Right lobe of liver (tissue), 4 donors: Measurements from ENCODE around the gene LRRN2.

Experiments
- POLR2A ChIP-seq: fragments of 450-650 bp; IDR thresholded peaks from one replicate; pipeline ENCODE4 v1.6.1; 2017; ENCODE audit warnings: antibody characterized with exemption, mild to moderate bottlenecking
- TF ChIP-seq, protein P1 (sequence below), 4 donors: fragments of 200-600 bp in 3 of 4; fragments of 450-650 bp in 1 of 4; IDR thresholded peaks; one replicate each; pipeline versions ENCODE4 v1.5.1 to v1.8.0; 2016 to 2022; ENCODE audit warnings: antibody characterized with exemption in 4 of 4, mild to moderate bottlenecking in 2 of 4
- donor health status: DM: no; HTN: no; CAD: no.
- donor health status: DM: no; HTN: no; CAD: no.
- donor health status: DM: no; HTN: yes; CAD: no.

DNA sequence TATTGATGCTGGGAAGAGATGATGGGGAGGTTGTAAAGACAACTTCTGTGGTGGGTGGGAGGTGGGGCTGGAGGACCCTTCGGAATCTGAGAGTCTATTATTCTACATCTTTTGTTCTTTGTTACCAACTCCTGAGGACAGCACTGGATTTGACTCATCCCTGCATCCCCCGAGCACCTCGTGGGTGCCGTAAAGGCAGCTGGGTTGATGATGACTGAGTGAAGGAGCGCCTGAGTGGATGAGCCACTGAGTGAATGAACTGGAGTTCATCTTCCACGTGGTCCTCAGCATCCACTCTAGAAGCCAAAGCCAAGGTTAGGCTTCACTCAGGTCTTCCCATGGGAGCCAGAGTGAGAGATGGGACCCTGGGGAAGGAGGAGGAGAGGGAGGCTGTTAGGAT lies 77.6 kb downstream of the LRRN2 start:
- TF ChIP-seq, protein P1, sequence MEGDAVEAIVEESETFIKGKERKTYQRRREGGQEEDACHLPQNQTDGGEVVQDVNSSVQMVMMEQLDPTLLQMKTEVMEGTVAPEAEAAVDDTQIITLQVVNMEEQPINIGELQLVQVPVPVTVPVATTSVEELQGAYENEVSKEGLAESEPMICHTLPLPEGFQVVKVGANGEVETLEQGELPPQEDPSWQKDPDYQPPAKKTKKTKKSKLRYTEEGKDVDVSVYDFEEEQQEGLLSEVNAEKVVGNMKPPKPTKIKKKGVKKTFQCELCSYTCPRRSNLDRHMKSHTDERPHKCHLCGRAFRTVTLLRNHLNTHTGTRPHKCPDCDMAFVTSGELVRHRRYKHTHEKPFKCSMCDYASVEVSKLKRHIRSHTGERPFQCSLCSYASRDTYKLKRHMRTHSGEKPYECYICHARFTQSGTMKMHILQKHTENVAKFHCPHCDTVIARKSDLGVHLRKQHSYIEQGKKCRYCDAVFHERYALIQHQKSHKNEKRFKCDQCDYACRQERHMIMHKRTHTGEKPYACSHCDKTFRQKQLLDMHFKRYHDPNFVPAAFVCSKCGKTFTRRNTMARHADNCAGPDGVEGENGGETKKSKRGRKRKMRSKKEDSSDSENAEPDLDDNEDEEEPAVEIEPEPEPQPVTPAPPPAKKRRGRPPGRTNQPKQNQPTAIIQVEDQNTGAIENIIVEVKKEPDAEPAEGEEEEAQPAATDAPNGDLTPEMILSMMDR (IDR thresholded peaks at IDR 0.05): no peak
- TF ChIP-seq POLR2A: no peak
